Putamen (tissue), 1 donor: ENCODE measurements around the gene LIFR.
A peak's percentile ranks its signal among the peaks of the same experiment; 100 is the strongest.

Source experiments
- DNase-seq: peaks from one replicate; pipeline ENCODE4 v3.0.0-alpha.2; 2016; ENCODE audit warnings: low spot score

LIFR gene

DNA sequence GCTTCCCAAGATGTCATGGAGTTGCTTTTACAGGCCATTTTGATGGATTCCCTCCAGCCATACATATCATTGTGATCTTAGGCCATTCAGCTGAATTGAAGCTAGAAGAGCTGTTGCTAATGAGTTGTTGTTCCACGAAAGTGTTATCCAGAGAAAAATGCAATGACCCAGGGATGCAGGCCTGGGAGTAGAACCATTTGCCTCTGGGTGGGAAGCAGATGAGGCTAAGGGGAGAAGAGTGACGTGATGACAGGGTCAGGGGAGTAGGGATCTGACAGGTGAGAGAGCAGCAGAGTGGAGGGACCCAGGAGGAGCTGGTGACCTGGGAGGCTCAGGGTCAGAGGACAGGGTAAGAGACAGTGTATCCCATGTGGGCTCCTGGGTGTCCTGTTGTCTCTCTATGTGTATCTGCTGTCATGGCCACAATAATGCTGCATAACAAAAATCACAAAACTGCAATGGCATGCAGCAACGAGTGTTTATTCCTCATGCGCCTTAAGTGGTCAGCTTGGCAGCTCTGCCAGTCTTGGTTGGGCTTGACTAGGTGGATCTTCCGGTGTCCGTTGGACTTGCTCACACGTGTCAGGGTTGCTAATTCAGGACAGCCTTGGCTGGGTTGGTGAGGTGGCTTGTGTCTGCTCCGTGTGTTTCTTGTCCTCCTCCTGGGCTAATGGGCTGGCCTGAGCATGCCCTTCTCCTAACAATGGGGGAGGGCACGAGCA, 90.6 kb downstream of the LIFR start:
- no peak for DNase-seq

DNA sequence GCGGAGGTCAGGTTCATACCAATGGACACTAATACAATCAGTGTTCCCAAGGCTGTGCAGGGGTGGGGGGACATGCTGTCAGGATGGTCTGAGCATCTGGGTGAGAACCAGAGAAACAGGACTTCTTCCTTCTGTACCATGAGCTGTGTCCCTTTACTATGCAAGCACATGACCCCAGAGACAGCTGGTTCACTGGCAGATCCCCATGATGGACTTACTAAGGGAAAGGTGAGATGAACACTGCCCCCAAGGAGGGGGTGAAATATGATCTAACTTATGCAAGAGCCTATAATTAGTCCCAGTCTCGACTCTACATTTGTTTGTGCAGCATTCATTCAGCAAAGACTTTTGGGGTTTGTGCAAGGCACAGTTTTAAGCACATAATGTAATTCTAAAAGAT, 91.4 kb downstream of the LIFR start:
- DNase-seq: no peak

DNA sequence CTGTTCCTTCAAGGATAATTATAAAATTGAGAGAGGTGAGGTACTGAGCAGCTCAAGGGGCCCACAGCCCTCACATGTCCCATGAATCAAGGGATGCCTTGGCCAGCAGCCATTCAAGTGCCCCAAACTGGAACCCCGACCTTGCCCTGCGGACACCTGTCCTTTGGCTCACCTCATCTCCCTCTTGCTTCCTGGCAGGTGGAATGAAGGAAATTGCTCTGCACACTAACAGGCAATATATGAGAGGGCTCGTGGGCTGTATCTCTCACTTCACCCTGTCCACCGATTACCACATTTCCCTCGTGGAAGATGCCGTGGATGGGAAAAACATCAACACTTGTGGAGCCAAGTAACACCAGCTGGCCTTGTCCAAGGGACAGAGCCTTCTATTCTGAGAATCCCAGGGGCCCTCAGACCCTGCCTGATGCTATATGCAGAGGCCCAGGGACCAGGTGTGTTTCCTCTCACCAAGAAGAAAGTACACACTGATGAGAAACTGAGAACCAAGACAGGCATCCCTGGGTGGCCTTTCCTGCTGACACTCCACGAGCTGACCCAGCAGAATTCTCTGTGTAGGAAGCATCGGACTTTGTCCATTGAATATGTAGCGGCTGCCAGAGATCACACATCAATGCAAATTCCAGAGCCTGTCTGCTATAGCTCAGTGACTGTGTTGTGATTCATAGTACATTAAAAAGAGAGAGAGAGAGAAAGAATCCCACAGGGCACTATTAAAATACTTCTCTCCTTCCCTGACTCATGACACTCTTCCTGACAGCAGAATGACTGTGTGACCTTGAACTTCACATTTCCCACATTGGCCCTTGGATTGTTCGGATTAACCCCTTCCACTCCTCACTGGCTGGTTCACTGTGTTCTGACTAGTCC, 92.6 kb downstream of the LIFR start:
- no peak for DNase-seq

DNA sequence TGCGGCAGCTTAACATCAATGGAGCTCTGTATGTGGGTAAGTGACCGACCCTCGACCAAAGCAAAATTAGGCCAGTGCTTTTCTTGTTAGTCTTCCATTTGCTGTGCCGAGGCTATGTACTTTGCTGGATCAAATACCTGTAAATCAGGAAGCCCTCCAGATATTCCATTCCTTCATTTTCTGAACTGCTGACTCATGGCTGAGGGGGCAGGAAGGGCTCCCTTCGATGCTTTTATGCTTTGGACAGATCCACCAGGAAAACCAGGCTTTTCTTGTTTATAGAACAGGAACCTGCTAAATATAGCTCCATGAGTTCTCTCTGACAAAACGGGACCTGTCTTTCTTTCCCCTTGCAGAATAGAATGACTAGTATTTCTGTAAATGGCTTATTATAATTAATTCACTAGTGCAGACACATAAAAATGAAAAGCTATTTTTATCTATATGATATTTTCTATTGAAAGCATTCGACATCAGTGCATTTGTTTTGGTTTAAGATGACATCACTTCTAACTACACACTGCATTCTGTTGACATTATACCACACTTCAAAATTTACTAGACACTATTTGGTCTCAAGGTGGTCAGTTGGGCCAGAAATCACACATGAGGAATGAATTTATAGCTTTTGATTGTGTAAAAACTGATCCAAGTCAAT, 93.3 kb downstream of the LIFR start:
- DNase-seq: no peak

- DNase-seq: no peak
Measured at GRCh38 chr5:38458174-38458573, 98.3 kb downstream of the LIFR start.

GRCh38 chr5:38456657-38457399, 99.6 kb downstream of the LIFR start:
- no peak for DNase-seq

DNA sequence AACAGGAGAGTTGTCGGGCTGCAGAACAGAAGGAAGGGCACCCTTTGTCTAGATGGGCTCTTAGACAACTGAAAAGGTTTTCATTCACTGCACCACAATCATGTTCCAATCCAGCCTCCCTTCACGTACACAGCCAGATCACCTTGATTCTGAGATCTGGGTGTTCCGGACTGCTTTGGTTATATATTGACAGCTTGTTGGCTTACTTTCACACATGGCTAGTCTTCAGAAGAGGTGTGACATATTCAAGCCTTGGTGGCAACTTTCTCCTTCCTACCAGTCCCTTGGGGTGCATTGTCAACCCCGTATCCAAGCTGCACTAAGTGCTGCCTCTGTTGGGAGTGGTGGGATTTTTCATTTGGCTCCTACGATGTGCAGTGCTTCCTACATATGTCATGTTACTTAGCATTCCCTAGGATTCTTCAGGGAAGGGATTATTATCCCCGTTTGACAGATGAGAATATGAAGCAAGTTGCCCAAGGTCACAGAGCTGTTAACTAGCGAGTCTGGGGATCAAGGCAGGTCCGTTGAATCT, 100.6 kb downstream of the LIFR start:
- DNase-seq: no peak

- no peak for DNase-seq
Measured at GRCh38 chr5:38453921-38454320, 102.5 kb downstream of the LIFR start.

DNA sequence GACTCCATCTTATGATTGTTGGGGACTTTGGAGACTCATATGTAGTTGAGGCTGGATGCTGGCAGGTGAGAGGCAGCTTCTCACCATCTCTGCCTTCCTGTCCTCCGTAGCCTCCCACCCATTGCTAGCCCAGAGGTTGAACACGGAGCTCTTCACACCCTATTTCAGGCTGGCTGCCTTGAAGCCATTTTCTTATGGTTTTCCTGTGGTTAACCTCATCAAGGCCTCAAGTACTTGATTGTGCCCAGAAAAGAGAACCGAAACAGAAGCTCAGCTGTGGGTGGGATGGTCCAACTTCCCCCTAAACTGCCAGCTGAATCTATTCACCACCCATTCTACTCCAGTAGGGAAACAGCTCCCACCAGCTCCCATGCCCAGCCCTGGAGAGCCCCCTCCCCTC, 102.9 kb downstream of the LIFR start:
- DNase-seq: no peak

GRCh38 chr5:38452201-38452600, 104.2 kb downstream of the LIFR start:
- DNase-seq: no peak

DNA sequence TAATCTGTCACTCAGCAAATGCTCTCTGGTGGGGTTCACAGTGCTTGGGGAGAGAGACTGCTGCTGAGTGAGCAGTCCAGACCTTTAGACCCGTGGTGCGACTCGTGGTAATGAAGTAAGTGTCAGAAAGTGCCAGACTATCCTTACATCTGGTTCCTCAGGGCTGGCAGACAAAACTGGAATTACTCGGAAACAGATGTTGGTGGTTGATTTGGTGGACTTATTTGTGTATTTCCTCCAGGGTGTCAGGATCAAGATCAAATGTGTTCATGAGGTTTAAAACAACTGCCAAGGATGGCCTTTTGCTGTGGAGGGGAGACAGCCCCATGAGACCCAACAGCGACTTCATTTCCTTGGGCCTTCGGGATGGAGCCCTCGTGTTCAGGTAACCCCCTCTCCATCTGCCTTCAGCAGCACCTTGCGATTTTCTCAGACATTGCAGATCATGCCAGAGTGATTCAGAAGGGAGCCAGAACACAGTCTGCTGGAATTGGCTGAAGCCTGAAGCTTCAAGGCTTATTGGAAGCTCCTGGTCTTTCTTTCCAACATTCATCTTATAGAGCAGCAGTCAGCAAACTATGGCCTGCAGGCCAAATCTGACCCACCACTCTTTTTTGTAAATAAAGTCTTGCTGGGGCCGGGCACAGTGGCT, 105.2 kb downstream of the LIFR start:
- no peak for DNase-seq

- DNase-seq: no peak
Measured at GRCh38 chr5:38450627-38451026, 105.8 kb downstream of the LIFR start.

- no peak for DNase-seq
Measured at GRCh38 chr5:38448568-38449350, 107.7 kb downstream of the LIFR start.

DNA sequence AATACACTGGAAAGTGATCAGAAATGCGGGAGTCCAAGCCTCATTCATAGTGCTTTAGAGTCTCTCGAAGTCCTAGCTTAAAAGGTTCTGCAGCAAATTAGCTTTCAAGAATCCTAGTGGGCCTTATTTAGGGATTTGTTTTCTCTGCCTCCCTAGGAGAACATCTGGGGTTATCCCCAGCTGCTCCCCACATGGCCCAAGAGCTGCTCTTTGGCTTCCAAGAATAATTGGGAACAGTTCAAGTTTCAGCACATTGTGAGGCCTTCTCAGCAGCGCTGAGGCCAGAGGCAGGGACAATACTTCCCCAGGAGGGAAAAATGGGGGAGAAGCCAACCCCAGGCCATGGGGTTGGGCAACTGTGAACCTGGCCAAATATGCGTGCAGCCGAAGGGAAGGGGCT, 108.7 kb downstream of the LIFR start:
- DNase-seq: peak; percentile 29

DNA sequence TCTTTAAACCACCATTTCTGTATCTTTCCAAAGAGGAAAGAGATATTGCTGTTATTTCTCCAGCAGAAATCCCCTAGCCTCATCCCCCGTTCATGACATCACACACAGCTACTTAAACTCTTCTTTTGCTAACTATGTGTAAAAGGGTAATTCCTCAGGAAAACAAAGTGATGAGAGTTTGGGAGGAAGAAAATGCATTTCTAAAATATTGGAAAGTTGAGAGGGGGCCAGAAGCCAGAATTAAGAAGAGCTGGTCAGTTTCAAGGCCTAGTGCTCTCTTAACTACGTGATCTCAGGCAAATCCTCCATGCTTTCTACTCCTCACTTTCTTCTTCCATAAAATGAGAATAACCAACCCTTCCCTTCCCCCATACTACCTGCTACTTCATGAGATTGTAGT, 109.4 kb downstream of the LIFR start:
- no peak for DNase-seq

DNA sequence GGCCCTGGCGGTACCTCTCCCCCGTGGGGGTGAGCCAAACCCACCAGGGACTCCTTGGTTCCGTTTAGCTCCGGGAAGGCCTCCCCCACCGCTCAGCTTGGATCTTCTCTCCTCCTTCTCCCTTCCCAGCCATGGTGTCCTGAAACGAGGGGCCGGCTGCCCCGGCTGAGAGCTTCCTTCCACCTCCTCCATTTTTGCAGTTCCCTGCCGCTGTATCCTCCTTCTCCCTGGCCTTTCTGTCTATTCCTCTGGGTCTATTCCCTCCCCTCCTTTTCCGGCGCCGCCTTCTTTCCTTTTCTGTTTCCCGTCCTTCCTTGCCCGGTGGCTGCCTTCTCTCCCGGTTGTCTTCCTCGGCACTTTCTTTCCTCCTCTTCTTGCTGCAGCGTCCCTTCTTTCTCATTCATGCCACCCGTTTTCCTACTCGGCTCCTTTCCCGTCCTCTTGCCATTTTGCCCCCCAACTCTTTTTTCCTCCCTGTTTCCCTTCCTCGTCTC, 110.4 kb downstream of the LIFR start:
- no peak for DNase-seq

DNA sequence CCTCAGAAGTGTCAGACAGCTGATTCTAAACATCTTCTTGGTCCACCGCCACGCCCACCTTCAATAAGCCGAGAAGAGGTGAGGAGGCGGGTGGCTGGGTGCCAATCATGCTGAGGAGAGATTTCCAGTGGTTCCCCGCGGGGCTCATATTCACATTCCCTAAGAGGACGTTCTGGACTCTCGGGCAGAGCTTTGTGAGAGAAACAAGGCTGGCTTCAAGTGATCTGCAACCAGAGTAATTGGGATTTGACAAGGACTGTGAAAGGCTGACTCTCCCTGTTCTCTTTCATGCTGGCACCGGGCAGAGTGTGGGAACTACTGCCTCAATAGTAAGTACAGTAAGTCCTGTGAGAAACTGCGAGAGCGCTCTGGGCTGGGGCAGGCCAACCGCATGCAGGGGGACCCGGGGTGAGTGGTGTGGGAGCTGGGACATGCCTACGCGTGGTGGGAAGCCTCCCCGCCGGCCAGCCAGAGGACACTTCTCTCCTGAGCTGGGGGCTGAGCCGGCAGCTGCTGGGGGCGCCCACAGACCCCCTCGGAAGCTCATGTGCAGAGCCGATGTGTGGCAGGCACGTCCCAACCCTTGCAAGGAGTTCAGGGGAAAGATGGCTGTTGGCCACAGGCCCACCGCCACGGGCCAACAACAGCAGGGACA, 110.9 kb downstream of the LIFR start:
- no peak for DNase-seq

DNA sequence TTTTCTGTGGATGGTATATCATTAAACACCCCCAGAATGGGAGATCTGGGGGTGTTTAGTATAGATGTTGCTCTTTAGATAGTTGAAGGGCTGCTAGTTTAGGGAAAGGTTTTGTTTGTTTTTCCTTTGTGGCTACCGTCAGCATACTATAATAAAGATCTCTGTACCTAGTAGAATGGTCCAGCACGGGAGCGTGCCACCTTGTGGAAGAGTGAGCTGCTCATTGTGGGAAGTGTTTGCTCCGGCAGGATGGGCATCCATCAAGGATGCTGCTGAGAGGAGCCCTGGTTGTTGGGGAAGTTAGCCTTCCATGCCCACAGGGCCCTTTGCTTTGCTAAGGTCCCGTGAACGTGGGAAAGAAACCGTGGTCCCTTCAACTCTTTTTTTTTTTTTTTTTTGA, 113.1 kb downstream of the LIFR start:
- no peak for DNase-seq

- DNase-seq: no peak
Measured at GRCh38 chr5:38442247-38442573, 114.2 kb downstream of the LIFR start.
